Mesendoderm (in vitro differentiated cells): ENCODE measurements around the gene ZNF592.

Experiments
- DNase-seq: peaks from one replicate; pipeline ENCODE4 v3.0.0; 2013
- H2AK5ac ChIP-seq: 2 replicates; pipeline ENCODE4 v1.6.1; 2013; ENCODE audit warnings: low read length, inconsistent platforms
- H2BK120ac ChIP-seq: 2 replicates; pipeline ENCODE4 v1.6.1; 2013; ENCODE audit warnings: low read depth, mild to moderate bottlenecking, low read length, moderate library complexity, mixed read lengths
- H2BK15ac ChIP-seq: replicated peaks from 2 replicates; pipeline ENCODE4 v1.6.1; 2013; ENCODE audit warnings: low read depth, mild to moderate bottlenecking, moderate library complexity
- H2BK5ac ChIP-seq: 2 replicates; pipeline ENCODE4 v1.6.1; 2013; ENCODE audit warnings: low read length, inconsistent platforms
- H3K18ac ChIP-seq: 2 replicates; pipeline ENCODE4 v1.6.1; 2013; ENCODE audit warnings: mild to moderate bottlenecking, low read length, mixed read lengths
- H3K23ac ChIP-seq: one replicate; pipeline ENCODE4 v1.6.1; 2013; ENCODE audit warnings: low read length
- H3K27ac ChIP-seq: 2 replicates; pipeline ENCODE4 v1.5.1; 2013; ENCODE audit warnings: low read depth, mild to moderate bottlenecking, inconsistent platforms, low read length, moderate library complexity
- H3K27me3 ChIP-seq: 2 replicates; pipeline ENCODE4 v1.6.1; 2013; ENCODE audit warnings: low read length, control low read depth, mild to moderate bottlenecking, inconsistent platforms; ENCODE audit not compliant: insufficient read depth, poor library complexity
- H3K36me3 ChIP-seq: 2 replicates; pipeline ENCODE4 v1.6.1; 2013; ENCODE audit warnings: low read length, inconsistent platforms; ENCODE audit not compliant: control insufficient read depth, insufficient read depth
- H3K4ac ChIP-seq: one replicate; pipeline ENCODE4 v1.6.1; 2013; ENCODE audit warnings: low read depth, mild to moderate bottlenecking, low read length, moderate library complexity
- H3K4me1 ChIP-seq: 2 replicates; pipeline ENCODE4 v1.6.1; 2013; ENCODE audit warnings: low read depth, low read length, inconsistent platforms; ENCODE audit not compliant: control insufficient read depth
- H3K4me2 ChIP-seq: 2 replicates; pipeline ENCODE4 v1.6.1; 2013; ENCODE audit warnings: low read length
- H3K4me3 ChIP-seq: 2 replicates; pipeline ENCODE4 v1.5.1; 2013; ENCODE audit warnings: mild to moderate bottlenecking, low read length
- H3K56ac ChIP-seq: one replicate; pipeline ENCODE4 v1.6.1; 2013; ENCODE audit warnings: low read length
- H3K79me1 ChIP-seq: 2 replicates; pipeline ENCODE4 v1.6.1; 2013; ENCODE audit warnings: low read length, inconsistent platforms
- H3K79me2 ChIP-seq: 2 replicates; pipeline ENCODE4 v1.6.1; 2013; ENCODE audit warnings: mild to moderate bottlenecking, low read length; ENCODE audit not compliant: control insufficient read depth, insufficient read depth
- H3K9ac ChIP-seq: 2 replicates; pipeline ENCODE4 v1.6.1; 2013; ENCODE audit warnings: low read length, inconsistent platforms
- H4K5ac ChIP-seq: one replicate; pipeline ENCODE4 v1.6.1; 2013; ENCODE audit warnings: low read length
- H4K8ac ChIP-seq: one replicate; pipeline ENCODE4 v1.6.1; 2013; ENCODE audit warnings: low read depth, mild to moderate bottlenecking, control low read depth, low read length, moderate library complexity
- WGBS: extraction: QIAGEN DNeasy Blood & Tissue Kit; methylation state at CpG from one replicate; pipeline ENCODE4 v1.1.7; 2013; ENCODE audit warnings: low lambda C conversion rate, missing lambda C conversion rate; ENCODE audit not compliant: insufficient coverage; ENCODE audit errors: extremely low coverage; 5-methylcytosine and 5-hydroxymethylcytosine counted together

ZNF592 gene

DNA sequence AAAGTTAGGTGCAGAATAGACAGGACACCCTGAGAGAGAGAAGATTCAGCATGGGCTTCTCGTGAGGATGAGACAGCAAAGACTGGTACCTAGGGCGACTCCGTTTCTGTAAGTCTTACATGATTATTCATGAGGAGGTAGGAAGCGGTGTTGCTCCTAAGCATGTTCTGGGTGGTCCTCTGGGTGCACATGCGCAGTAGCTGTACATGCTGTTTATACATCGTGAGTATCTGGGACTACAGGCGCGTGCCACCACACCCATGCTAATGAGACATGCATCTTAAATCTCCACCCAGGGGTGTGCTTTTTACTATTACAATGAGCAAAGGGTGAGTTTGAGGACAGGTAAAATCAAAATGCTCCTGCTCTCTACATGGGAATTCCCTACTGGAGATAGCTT is 81.0 kb downstream of the ZNF592 start:
- Histone ChIP-seq H2BK120ac (no peak overlapping the region), H3K4me1 (peaks cover 2% of the 10 kb centered on the region), H3K4me3 (no peak overlapping the region), H2BK5ac (no peak overlapping the region), H3K4me2 (no peak overlapping the region), H3K4ac (no peak overlapping the region), H3K9ac (no peak overlapping the region), H3K79me1 (peaks cover 3% of the 10 kb centered on the region), H3K56ac (no peak overlapping the region), H3K27me3 (no peaks in the 10 kb centered on the region), H2AK5ac (no peak overlapping the region), H3K79me2 (no peaks in the 10 kb centered on the region), H4K8ac (no peak overlapping the region), H3K18ac (no peak overlapping the region), H3K36me3 (peaks cover 2% of the 10 kb centered on the region), H2BK15ac (no peak overlapping the region), H3K23ac (no peak overlapping the region), H4K5ac (no peak overlapping the region), H3K27ac (no peak overlapping the region)
- WGBS, result no CpG with 5 or more reads among the region's 8 CpGs
- DNase-seq, result no peak

DNA sequence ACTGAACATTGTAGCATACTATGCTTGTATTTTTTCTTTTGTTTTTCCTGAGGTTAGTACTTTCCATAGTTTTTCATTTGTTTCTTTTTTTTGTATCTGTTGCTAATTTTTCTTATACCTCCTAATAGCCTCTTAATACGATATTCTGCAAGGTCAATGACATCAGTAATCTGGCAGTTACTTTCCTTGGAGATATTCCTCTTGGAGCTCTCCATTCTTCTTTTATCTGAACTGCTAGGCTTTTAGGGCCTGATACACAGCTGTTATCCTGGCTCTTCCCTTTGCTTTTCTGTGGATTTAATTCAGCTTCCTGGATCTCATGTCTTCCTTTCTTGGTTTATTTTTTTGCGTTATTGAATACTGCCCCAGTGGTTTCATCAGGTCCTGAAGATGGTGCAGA is 81.6 kb downstream of the ZNF592 start:
- no CpG with 5 or more reads among the region's 2 CpGs for WGBS
- H3K79me2 ChIP-seq, result no peaks in the 10 kb centered on the region
- H3K4me1 ChIP-seq, result peaks cover 2% of the 10 kb centered on the region
- H3K9ac ChIP-seq, result no peak overlapping the region
- H2BK120ac ChIP-seq, result no peak overlapping the region
- H3K4me2 ChIP-seq, result no peak overlapping the region
- H3K27ac ChIP-seq, result no peak overlapping the region
- no peak overlapping the region for H2BK5ac ChIP-seq
- no peak for DNase-seq
- no peak overlapping the region for H3K56ac ChIP-seq
- no peak overlapping the region for H4K5ac ChIP-seq
- H2AK5ac ChIP-seq, result no peak overlapping the region
- no peak overlapping the region for H2BK15ac ChIP-seq
- H3K36me3 ChIP-seq, result peaks cover 2% of the 10 kb centered on the region
- no peak overlapping the region for H3K18ac ChIP-seq
- H3K27me3 ChIP-seq, result no peaks in the 10 kb centered on the region
- H3K23ac ChIP-seq, result no peak overlapping the region
- H3K79me1 ChIP-seq, result peaks cover 3% of the 10 kb centered on the region
- no peak overlapping the region for H3K4ac ChIP-seq
- H3K4me3 ChIP-seq, result no peak overlapping the region
- no peak overlapping the region for H4K8ac ChIP-seq

DNA sequence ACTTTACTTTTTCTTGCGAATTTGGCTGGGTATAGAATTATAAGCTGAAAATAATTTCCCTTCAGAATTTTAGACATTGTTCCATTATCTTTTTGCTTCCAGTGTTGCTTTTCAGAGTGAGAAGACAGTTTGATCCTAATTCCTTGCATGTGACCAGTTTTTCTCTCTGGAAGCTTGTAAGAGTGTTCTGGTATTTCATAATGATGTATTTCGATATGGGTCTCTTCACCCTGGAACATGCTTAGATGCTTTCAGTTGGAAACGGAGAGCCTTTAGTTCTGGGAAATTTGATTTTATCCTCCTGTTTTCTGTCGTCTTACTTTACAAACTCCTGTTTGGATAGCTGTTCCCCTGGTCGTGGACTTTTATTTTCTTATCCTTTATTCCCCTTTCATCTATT is 82.6 kb downstream of the ZNF592 start:
- Histone ChIP-seq H3K4me1 (peaks cover 2% of the 10 kb centered on the region), H3K27me3 (no peaks in the 10 kb centered on the region), H3K4ac (no peak overlapping the region), H2BK5ac (no peak overlapping the region), H3K9ac (no peak overlapping the region), H3K56ac (no peak overlapping the region), H3K23ac (no peak overlapping the region), H3K79me2 (no peaks in the 10 kb centered on the region), H4K5ac (no peak overlapping the region), H3K4me2 (no peak overlapping the region), H3K4me3 (no peak overlapping the region), H3K79me1 (peaks cover 5% of the 10 kb centered on the region), H3K18ac (no peak overlapping the region), H2BK15ac (no peak overlapping the region), H2BK120ac (no peak overlapping the region), H2AK5ac (no peak overlapping the region), H3K36me3 (peaks cover 2% of the 10 kb centered on the region), H3K27ac (no peak overlapping the region), H4K8ac (no peak overlapping the region)
- no peak for DNase-seq
- no CpG with 5 or more reads among the region's 5 CpGs for WGBS

DNA sequence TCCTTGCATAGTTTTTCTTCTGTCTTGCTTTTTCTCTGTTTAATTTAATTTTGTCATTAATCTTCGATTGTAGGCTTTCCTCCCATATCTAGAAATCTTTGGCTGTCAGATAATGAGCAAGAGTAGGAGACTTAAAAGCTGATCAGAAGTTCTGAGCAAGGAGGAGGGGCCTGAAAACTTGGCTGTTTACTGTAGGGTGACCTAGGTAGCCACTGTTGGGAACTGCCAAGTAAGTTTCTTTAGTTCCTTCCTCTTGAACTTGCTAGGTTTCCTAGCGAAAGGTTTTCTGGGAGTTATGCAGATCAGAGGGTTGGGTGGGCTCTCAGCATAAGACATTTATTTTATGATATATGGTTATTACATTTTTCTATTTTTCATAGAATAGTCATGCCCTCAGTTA is 83.2 kb downstream of the ZNF592 start:
- no peak overlapping the region for H3K18ac ChIP-seq
- H2BK15ac ChIP-seq, result no peak overlapping the region
- H3K9ac ChIP-seq, result no peak overlapping the region
- no peak overlapping the region for H3K4me3 ChIP-seq
- H3K23ac ChIP-seq, result no peak overlapping the region
- no peak overlapping the region for H4K5ac ChIP-seq
- no peak overlapping the region for H3K4me2 ChIP-seq
- H3K27me3 ChIP-seq, result no peaks in the 10 kb centered on the region
- peaks cover 5% of the 10 kb centered on the region for H3K79me1 ChIP-seq
- H3K56ac ChIP-seq, result no peak overlapping the region
- no peak overlapping the region for H2BK5ac ChIP-seq
- no peak overlapping the region for H2BK120ac ChIP-seq
- no peak overlapping the region for H2AK5ac ChIP-seq
- H3K4me1 ChIP-seq, result no peaks in the 10 kb centered on the region
- H3K79me2 ChIP-seq, result no peaks in the 10 kb centered on the region
- no peak for DNase-seq
- H4K8ac ChIP-seq, result no peak overlapping the region
- no peak overlapping the region for H3K4ac ChIP-seq
- H3K27ac ChIP-seq, result no peak overlapping the region
- WGBS, result no CpG with 5 or more reads among the region's 2 CpGs
- H3K36me3 ChIP-seq, result peaks cover 2% of the 10 kb centered on the region

DNA sequence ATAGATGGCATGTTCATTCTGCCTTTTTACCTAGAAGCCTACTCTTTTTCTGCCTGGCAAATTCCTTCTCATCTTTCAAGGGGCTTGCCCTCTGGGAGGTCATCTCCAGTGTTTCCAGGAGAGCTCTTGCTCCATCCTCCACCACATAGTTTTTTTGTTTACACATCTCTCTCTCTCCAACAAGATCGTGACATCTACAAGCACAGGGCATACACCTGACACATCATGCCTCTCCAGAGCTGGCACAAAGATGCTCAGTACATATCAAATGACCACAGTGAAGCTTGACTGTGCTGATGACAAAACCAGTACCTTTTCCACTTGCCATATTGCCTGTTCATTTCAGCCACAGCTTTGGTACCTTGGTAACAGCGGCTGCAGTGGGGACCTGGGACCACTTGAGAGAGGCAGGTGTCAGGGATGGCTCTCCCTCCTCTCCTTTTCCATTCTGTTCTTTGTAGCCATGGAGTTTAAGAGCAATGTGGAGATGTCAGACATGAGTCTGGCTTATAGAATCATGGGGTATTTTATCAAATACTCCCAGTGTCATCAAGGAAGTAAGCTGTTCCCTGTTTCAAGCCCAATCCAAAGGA is 84.2 kb downstream of the ZNF592 start:
- Histone ChIP-seq H3K27ac (no peak overlapping the region), H3K79me1 (peaks cover 2% of the 10 kb centered on the region), H3K79me2 (no peaks in the 10 kb centered on the region), H3K4ac (no peak overlapping the region), H2AK5ac (no peak overlapping the region), H3K27me3 (no peaks in the 10 kb centered on the region), H2BK5ac (no peak overlapping the region), H4K8ac (no peak overlapping the region), H3K4me2 (no peak overlapping the region), H3K36me3 (peaks cover 2% of the 10 kb centered on the region), H3K23ac (no peak overlapping the region), H3K56ac (no peak overlapping the region), H2BK120ac (no peak overlapping the region), H3K18ac (no peak overlapping the region), H4K5ac (no peak overlapping the region), H2BK15ac (no peak overlapping the region), H3K4me3 (no peak overlapping the region), H3K4me1 (no peaks in the 10 kb centered on the region), H3K9ac (no peak overlapping the region)
- DNase-seq, result no peak
- no CpG with 5 or more reads among the region's 2 CpGs for WGBS
